HG03039 (cell line): Measurements from ENCODE around the gene DPEP1.
"Not testable (repeated sequence)": the region's sequence is repeated elsewhere in the genome, so short reads cannot be mapped to it uniquely, and the experiment has no call there.

ENCODE experiments used
- ATAC-seq: cut with Tn5 transposase; IDR thresholded peaks from one replicate; pipeline ENCODE4 v1.9.1; 2021; ENCODE audit warnings: mild to moderate bottlenecking, moderate library complexity; ENCODE audit not compliant: unreplicated experiment

DPEP1 gene

DNA sequence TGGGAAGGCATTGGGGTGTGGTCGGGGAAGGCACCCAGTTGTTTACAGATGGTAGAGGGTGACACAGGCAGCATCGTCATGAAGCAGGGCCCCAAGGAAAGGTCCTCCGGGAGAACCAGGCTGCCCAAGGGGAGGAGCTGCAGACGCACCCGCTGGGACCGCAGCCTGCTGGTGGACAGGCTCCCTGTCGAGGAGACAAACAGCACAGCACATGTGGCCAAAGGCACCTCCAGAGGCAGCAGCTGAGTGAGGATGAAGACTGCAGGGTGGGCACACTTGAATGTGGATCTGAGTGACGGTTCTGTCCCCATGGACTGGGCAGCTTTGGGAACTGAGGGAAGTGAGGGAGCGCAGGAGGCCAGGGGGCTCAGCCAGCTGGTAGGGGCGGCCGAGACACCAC is 31.7 kb downstream of the DPEP1 start:
- ATAC-seq: no peak

DNA sequence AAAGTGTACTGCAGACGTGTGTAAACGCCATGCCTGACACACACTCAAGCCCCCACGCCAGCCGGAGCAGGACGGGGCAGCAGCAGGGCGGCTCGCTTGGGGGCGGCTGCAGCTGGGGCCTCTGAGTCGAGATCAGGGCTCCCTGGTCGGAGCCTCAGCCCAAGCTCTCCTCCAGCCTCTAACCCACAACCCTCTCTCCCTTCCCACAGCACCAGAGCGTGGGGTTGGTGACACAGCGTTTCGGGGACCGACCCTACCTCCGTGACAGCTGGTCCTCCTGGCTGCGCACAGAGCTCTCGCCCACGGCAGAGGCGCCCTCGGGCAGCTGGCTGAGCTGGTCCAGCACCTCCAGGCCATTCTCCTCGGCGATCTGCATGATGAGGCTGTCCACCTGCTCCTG is 32.8 kb downstream of the DPEP1 start:
- no peak for ATAC-seq

DNA sequence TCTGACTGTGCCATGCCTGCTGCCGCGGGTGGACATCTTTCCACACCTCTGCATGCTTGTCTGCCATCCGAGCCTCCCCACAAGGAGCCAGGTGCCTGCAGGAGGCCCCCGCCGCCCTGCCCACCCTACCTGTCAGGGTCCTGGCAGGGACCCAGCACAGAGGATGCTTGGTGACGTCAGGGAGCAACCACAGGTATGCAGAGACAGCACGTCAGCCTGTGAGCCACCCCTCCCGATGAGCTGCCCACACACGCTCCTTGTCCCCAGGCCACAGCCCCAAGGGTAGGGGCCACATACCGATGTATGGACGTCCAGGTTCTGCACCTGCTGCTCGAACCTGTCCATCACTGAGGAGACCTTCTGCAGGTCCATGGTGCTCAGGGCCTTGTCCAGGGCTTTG is 33.5 kb downstream of the DPEP1 start:
- ATAC-seq: no peak

DNA sequence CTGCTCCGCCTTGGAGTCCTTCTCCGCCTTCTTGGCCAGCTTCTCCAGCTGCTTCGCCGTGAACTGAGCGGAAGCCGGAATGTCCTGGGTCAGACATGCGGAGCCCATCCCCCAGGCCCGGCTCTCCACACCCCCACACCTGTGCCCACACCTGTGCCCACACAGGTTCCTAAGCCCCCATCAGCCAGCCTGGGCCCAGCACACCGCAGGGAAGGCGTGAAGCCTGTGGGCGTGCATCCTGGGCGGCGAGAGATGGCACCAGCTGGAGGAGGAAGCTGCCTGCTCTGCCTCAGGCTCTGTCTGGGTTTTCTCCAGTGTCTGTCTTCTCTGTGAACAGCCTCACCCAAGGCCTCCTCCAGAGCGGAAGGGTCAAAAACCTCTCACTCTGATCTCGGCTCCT is 38.1 kb downstream of the DPEP1 start:
- ATAC-seq: no peak

DNA sequence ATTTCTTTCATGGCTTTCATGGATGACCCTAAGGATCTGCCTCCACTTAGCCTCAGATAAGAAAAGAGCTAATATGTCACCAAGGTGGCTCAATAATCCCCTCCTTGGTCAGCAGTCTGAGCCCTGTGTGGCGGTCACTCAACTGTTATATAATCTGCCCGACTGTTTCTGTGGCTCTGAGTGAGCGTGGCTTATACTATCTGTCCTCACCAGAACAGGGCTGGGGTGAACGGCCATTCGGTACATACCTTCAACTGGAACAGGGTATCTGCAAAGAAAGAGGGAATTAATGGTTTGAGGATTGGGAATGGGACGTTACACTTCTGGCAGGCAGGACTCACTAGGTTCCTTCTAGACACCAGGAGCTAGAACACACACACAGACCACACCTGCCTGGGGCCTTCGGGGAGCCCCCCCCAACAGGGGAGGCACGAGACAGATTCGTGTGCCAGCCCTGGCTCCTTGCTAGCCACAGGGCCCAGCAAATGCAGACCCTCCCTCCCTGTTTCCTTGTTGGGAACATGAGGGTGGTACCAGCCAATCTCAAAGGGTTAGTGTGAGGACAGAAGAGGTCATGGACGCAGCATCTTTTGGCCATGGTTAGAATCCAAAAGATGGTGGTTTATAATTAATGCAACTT is 40.3 kb downstream of the DPEP1 start:
- no peak for ATAC-seq

DNA sequence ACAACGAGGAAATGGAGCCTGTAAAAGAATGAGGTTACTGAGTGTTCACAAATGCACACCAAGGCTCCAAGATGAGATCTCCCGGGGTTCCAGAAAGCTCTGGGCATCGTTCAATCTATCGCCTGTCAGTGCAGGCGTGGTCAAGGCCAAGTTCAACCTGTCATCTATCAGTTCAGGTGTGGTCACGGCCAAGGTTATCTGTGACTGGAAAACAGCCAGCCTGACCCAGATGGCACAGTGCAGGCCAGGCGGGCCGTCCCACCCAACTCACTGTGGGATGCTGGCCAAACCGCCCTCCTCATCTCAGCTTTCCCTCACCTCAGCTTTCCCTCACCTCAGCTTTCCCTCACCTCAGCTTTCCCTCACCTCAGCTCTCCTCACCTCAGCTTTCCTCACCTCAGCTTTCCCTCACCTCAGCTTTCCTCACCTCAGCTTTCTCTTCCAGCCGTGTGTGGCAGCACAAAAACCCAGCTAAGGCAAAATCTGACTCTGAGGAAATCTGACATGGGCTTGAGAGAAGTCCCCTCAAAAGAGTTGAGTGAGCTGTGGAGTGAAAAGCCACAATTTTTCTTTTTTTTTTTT is 41.7 kb downstream of the DPEP1 start:
- no peak for ATAC-seq

DNA sequence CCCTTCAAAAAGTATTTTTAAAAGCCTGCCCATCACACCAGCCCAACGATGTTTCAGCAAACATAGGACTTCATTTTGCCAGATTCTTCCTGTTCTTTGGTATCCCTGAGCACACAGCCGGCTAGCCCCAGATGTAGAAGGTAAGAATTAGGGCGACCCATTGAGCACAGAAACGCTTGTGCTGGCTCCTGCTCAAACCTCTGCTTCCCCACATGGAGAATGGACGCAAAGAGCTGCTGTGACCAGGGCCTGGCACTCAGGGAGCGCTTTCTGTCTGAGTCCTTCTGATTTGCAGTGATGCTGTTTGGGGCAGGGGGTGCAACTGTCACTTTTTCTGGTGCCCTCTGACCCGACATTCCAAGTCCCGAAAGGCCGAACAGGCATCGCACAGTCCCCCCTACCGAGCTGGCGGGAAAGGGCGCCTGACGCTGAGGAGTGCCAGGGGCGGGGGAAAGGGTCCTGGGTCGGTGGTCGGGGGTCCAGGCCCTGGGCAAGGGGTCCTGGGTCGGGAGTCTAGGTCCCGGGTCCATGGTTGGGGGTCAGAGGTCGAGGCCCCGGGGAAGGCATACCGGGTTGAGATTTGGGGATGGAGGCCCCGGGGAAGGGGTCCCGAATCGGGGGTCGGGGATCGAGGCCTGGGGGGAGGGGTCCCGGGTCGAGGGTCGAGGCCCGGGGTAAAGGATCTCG is 43.1 kb downstream of the DPEP1 start:
- ATAC-seq: no peak

DNA sequence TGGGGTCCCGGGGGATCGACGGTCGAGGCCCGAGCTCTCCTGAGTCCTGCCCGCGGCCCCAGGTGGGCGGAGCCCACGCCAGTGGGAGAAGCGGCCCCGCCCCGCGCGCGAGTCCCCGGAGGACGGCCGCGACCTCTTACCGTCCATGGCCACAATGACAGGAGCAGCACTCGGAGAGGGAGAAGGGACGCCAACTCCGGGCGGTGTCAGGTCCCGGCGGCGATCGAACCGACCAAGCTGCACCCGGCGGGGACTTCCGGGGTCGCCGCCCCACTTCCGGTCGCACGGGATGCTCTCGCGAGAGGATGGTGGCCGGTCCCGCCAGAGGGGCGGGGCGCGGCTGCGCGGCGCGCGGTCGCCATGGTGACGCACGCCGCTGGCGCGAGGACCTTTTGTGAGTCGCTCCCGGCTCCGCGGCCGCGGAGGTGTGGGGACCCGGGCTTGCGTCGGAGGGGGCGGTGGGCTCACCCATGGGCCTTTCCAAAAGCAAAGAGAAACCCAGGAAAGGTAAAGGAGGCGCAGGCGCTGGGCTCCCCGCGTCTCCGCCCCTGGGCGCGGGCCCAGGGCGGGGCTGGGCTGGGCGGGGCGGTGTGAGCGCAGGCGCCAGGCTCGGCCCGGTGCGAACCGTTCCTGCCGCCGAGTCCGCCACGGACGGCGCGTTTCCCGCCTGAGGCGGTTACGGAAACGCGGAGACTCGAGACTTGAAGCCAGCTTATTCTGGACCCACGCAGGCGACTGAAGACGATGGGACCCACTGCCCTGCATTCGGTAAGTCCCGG is 44.2 kb downstream of the DPEP1 start, which contains the start of the genes CHMP1A and SPATA33:
CHMP1A (minus strand) TSS at position 267 of the 779 bp plus-strand sequence; CDS start at position 147, 120 bp downstream.
SPATA33 (plus strand) TSS at position 395 of the 779 bp plus-strand sequence; CDS start at position 471, 76 bp downstream.
- ATAC-seq: peak; percentile 75

DNA sequence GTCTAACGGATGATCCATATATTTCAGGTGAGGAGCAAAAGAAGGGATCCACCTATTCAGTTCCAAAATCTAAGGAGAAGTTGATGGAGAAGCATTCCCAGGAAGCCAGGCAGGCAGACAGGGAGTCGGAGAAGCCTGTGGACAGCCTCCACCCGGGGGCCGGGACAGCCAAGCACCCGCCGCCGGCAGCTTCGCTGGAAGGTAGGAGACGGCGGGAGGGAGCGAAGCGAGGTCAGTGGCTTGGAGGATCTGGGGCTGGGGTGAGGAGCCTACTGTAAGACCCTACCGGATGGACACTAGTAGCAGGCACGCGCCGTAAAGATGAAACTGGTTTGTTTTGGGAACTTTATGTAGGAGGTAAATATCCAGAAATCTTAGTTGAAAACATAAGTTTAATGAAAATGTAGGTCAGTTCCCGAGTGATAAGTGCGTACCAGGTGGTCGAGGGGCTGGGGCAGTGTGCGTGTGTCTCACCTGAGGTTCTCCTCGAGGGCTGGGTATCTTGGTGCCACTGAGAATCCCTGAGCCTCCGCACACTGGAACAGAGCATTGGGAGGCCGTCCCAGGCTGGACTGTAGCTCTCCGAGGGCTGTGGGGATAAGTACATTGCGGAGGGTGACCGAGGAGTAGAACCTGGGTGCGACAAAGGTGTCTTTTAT is 44.9 kb downstream of the DPEP1 start:
- ATAC-seq: no peak

DNA sequence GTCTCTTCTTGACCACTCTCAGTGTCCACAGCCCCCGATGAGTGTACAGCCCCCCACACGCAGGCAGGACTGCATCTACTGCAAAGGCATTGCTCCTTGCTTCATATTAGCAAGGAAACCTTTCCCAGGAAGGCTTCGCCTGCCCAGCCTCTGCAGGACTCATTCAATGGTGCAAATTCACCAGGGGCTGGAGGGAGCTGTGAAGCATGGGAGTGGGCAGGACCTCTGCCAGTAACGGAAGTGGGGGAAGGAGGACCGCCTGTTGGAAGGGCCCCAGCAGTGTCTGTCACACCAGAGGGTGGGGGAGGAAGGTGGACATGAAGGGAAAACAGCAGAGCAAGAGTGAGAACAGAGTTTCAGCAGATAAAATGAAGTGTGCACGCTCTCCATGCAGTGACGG is 46.7 kb downstream of the DPEP1 start:
- no peak for ATAC-seq

DNA sequence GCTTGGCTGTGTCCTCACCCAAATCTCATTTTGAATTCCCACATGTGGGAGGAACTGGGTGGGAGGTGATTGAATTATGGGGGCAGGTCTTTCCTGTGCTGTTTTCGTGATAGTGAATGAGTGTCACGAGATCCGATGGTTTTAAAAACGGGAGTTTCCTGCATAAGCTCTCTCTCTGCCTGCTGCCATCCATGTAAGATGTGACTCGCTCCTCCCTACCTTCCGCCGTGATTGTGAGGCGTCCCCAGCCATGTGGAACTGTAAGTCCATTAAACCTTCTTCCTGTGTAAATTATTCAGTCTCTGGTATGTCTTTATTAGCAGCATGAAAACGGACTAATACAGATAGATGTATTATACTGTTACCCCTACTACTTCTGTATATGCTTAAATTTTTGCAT is 47.8 kb downstream of the DPEP1 start:
- ATAC-seq: no peak

DNA sequence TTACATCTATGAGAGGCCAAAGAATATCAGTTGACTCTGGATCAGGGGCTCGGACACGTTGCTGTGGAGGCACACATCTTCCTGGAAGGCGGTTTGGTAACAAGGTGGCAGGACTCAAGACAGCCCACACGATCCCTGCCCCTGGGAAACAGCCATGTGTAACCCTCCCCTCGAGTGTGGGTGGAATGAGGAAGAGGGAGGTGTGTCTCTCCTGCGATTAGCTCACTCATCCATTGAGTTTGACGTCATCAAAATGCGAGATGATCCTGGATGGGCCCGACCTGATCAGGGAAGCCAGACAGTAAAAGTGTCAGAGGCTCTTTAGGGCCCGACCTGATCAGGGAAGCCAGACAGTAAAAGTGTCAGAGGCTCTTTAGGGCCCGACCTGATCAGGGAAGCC is 50.8 kb downstream of the DPEP1 start:
- not testable (repeated sequence) for ATAC-seq

DNA sequence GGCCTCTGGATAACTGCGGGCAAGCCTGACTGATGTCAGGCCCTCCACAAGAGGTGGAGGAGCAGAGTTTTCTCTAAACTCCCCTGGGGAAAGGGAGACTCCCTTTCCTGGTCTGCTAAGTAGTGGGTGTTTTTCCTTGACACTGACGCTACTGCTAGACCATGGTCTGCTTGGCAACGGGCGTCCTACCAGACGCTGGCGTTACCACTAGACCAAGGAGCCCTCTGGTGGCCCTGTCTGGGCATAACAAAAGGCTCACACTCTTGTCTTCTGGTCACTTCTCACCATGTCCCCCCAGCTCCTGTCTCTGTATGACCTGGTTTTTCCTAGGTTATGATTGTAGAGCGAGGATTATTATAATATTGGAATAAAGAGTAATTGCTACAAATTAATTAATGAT is 53.6 kb downstream of the DPEP1 start:
- not testable (repeated sequence) for ATAC-seq

DNA sequence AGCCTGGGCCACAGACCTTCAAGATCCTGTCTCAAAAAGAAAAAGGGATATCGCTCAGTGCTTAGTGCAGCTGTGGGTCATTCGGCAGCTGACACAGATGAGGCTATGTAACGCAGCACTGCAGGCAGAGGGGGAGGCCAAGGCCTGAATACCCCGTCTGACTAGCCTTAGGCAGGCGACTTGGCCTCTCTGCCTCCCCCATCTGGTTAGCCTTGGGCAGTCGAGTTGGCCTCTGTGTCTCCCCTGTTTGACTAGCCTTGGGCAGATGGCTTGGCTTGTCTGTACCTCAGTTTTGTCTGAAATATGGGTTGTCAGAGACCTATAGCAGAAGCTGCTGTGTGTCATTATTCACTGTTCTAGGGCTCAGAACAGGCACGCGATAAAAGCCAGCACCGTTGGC is 54.2 kb downstream of the DPEP1 start:
- ATAC-seq: no peak

DNA sequence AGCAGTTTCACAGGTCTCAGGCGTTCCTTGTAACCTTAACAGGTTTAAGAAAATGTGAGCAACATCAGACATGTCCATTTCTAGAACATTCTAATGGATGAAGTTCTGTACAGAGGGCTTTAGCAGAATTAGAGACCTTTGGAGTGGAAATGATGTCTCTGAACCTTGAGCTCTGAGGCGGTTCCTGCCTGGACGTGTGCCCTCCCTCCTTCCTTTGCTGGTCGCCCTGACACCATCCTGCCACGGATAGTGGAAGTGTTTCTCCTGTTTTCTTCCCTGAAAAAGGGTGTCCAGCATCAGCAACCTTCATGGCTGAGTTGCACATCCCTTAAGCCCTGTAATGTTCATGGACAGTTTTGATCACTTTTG is 55.3 kb downstream of the DPEP1 start:
- no peak for ATAC-seq

DNA sequence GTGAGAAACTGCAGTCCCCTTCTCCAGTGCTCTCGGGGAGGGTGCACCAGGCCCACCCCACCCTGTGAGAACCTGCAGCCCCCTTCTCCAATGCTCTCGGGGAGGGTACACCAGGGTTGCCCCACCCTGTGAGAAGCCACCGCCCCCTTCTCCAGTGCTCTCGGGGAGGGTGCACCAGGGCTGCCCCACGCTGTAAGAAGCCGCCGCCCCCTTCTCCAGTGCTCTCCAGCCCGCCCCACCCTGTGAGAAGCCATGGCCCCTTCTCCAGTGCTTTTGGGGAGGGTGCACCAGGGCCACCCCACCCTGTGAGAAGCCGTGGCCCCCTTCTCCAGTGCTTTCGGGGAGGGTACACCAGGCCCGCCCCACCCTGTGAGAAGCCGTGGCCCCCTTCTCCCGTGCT is 56.3 kb downstream of the DPEP1 start:
- no peak for ATAC-seq

DNA sequence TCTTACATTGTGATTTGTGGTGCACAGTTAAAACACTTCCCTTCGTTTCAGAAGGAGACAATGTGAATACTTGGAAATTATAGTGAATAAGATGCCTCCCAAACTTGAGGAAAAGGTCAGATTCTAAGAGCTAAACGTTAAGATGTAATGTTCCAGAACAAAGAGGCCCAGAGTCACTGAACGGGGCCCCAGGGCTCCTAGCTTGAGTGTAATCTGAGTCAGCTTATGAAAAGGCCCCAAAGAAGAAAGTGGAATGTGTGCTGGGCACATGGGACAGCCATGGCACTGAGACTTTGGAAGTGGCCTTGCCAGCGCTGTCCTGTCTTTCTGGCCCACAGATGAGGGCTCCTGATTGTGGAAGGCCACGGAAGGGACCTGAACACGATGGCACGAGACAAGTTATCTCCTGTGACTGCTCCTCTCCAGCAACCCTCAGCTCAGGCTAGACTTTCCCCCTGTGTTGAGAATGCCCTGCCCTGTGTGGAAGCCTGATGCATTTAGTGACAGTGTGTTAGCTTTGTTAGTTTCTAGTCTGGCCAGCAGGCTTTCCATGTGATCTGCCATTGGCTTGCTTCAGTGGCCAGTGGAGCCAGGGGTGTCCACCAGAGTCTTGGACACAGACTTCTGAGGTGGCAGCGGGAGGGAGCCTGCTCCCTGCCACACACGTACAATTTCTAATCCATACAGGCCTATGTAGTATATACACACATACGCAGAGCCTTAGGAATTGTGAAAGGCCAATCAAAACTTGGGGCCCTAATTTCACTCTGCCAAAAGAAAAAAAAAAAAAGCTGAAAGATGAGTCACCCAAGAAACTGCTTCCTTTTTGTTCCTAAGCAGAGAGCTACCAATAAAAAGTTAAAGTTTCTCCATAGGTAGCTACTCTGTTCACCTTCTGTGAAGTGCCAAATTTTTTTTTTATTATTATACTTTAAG is 57.3 kb downstream of the DPEP1 start:
- ATAC-seq: no peak

DNA sequence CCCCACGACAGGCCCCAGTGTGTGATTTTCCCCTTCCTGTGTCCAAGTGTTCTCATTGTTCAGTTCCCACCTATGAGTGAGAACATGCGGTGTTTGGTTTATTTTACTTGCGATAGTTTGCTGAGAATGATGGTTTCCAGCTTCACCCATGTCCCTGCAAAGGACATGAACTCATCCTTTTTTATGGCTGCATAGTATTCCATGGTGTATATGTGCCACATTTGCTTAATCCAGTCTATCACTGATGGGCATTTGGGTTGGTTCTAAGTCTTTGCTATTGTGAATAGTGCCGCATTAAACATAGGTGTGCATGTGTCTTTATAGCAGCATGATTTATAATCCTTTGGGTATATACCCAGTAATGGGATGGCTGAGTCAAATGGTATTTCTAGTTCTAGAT is 58.1 kb downstream of the DPEP1 start:
- ATAC-seq: not testable (repeated sequence)

DNA sequence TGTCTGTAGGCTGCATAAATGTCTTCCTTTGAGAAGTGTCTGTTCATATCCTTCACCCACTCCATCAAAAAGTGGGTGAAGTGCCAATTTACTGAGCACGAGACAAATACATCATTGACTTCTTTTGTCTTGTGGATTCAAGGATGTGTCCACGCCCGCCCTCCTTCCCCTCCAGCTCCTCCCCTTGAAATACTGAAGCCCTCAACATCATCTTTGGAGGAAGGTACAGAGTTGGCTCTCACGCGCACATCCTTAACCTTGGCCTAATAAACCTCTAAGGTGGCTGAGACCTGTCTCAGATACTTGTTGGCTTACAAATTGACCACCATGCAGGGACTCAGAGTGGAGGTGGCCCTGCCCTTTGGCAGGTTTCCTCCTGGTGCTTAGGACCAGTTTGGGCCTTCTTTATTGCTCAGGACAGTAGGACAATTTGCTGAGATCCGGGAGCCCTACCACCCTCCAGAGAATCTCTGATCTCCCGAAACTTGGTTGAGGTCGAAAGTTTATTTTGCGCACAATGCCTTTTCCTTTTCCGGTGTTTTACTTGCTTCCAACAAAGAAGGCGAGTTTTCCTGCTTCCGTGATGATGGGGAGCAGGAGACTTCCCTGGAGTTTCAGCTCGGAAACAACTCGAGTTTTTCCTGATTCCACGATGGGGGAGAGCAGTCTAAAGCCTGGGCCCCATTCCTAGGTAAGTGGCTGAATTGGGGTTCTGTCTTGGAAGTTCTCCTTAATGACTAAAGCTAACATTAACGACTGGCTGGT is 58.9 kb downstream of the DPEP1 start:
- no peak for ATAC-seq
